ENCODE data around the gene CCT5.

The CCT5 gene

GRCh38 chr5:10277773-10278630 lies 27.9 kb downstream of the CCT5 start:
- DNase-seq (ENCODE audit: low spot score): no peak

- no peak for DNase-seq (ENCODE audit: low spot score)
Observed at GRCh38 chr5:10278658-10279279, 28.7 kb downstream of the CCT5 start.

DNA sequence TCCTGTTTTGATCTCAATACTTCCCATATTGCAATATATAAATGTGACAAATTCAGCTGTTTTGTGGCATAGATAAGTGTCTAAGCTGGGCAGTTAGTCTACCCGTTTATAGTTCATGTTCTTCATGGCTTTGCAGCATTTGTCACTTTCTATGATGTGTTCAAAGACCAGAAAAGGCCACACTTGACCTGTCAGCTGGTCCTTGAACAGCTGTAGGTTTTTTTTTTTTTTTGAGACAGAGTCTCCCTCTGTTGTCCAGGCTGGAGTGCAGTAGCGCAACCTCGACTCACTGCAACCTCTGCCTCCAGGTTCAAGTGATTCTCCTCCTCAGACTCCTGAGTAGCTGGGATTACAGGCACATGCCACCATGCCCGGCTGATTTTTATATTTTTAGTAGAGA lies 29.2 kb downstream of the CCT5 start:
- no peak for DNase-seq (ENCODE audit: low spot score)

GRCh38 chr5:10279925-10280720 lies 30.0 kb downstream of the CCT5 start:
- DNase-seq (ENCODE audit: low spot score): no peak

DNA sequence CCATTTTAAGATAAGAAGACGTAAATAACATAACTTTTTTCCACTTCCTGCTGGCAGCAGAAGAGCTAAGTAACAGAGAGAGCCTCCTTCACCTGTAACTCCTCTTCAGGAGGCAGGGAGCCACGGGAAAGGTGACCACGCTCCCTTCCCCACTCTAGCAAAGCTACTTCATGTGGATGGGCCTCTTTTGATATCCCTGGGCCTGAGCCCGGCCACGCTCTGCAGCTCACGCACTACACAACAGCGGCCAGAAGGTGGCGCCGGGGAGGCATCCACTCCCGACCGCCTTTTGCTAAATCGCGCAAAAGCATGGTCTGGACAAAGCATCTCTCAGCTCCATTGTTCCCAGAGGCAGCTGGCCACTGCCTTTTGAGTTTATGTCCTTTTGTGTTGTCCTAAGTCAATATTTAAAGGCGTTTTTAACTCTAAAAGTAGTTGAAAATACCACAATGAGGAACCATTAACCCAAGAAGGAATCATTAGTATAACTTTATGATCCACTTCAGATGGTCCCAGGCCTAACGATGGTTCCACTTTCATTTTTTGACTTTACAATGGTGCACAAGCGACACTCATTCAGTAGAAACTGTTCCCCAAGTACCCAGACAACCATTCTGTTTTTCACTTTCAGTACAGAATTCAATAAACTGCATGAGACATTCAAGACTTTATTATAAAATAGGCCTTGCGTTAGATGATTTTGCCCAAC lies 34.0 kb downstream of the CCT5 start:
- DNase-seq (ENCODE audit: low spot score): peak; percentile 84

GRCh38 chr5:10285362-10285761 lies 35.3 kb downstream of the CCT5 start:
- peak; percentile 38 for DNase-seq (ENCODE audit: low spot score)

GRCh38 chr5:10286162-10286861 lies 36.2 kb downstream of the CCT5 start:
- peak; percentile 75 for DNase-seq (ENCODE audit: low spot score)

DNA sequence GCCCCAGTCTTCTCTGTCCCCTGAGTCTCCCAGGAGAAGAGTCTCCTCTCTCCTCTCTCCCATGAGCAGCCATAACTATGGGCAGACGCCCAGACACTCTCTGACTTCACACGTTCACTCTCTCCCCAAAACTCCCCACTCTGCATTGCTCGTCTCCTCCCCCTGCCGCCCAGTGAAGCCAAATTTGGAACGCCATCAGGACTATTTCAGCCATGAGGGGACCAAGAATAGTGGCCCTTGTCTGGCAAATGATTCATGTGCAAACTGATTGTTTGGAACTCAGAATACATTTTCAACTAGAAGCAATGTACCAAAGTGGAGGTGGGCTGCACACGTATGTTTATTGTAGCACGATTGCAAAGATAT lies 36.8 kb downstream of the CCT5 start:
- no peak for DNase-seq (ENCODE audit: low spot score)

GRCh38 chr5:10288592-10289219 lies 38.6 kb downstream of the CCT5 start:
- DNase-seq (ENCODE audit: low spot score): peak; percentile 88

DNA sequence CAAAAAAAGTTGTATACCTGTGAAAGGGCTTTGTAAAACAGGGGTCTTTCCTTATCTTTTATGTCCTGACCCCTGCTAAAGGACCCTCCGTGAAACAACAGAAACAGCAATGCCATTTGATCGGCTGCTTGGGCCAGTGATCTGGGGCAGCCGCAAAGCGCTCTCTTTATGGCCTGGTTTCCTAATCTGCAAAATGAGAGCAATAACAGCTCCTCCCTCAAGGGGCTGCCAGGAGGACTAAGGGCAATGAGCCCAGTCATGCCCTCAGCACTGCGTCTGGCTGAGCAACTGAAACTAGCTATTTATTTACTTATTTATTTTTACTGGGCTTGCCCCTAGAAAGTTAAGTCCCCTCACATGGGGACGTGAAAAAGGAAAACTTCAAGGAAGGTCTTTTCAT lies 39.3 kb downstream of the CCT5 start:
- peak; percentile 83 for DNase-seq (ENCODE audit: low spot score)

- DNase-seq (ENCODE audit: low spot score): no peak
Observed at GRCh38 chr5:10289991-10290390, 39.9 kb downstream of the CCT5 start.

DNA sequence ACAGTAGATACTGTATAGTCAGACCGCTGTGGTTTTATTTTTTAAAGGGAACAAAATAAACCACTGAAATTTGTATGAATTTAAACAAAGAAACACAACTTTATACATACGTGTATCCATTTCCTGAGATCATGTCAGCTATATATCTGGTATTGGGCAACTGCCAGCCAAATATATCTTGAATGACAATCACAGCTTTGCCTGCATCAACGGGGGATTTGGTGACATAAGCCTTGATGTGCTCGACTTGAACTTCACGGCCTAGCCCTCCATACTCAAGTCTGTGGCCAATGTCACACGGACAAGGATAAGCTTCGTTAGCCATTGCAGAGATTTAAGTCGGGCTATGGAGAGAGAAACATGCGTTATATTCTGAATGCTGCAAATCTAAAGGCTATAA lies 40.4 kb downstream of the CCT5 start:
- no peak for DNase-seq (ENCODE audit: low spot score)

GRCh38 chr5:10291692-10292339 lies 41.7 kb downstream of the CCT5 start:
- DNase-seq (ENCODE audit: low spot score): no peak

- no peak for DNase-seq (ENCODE audit: low spot score)
Observed at GRCh38 chr5:10293907-10294662, 44.0 kb downstream of the CCT5 start.

GRCh38 chr5:10295619-10296326 lies 45.7 kb downstream of the CCT5 start:
- no peak for DNase-seq (ENCODE audit: low spot score)

GRCh38 chr5:10297646-10298204 lies 47.6 kb downstream of the CCT5 start:
- no peak for DNase-seq (ENCODE audit: low spot score)

DNA sequence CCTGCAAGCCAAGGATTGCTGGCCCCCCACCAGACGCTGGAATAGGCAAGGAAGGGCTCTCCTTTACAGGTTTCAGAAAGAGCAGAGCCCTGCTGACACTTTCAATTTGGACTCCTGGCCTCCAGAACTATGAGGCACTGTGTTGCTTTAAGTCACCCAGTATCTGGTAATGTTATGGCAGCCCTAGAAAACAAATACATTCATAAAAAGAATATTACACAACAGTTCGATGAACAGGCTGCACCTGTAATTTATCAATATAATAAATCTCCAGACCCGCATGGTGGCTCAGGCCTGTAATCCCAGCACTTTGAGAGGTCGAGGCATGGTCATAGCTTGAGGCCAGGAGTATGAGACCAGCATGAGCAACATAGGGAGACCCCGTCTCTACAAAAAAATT lies 50.2 kb downstream of the CCT5 start:
- DNase-seq (ENCODE audit: low spot score): no peak

- no peak for DNase-seq (ENCODE audit: low spot score)
Observed at GRCh38 chr5:10301266-10301665, 51.2 kb downstream of the CCT5 start.

Measured in hematopoietic multipotent progenitor cell treated with erythropoietin and hydrocortisone succinate and interleukin-3 and kit ligand, for 15 days (in vitro differentiated cells).